GM19395 (cell line): ENCODE results near the gene SAMD11.

Source experiments
- ATAC-seq: cut with Tn5 transposase; IDR thresholded peaks from one replicate; pipeline ENCODE4 v1.9.1; 2021; ENCODE audit warnings: mild to moderate bottlenecking, moderate library complexity; ENCODE audit not compliant: unreplicated experiment

Gene SAMD11

GRCh38 chr1:962381-963300 is 38.9 kb downstream of the SAMD11 start:
- ATAC-seq = no peak

- ATAC-seq = no peak
Observed at GRCh38 chr1:963301-963651, 39.6 kb downstream of the SAMD11 start.

GRCh38 chr1:963746-964525 is 40.2 kb downstream of the SAMD11 start:
- no peak for ATAC-seq

- ATAC-seq = no peak
Observed at GRCh38 chr1:964691-965525, 41.2 kb downstream of the SAMD11 start.

- ATAC-seq = no peak
Observed at GRCh38 chr1:965526-966134, 41.9 kb downstream of the SAMD11 start.

- ATAC-seq = peak; percentile 25
Observed at GRCh38 chr1:966135-966703, 42.5 kb downstream of the SAMD11 start, which contains the start of gene PLEKHN1. TSS of gene PLEKHN1 (plus strand) at chr1:966482. CDS start at chr1:966532, 50 bp downstream.

- ATAC-seq = peak; percentile 69
Observed at GRCh38 chr1:966704-967300, 43.1 kb downstream of the SAMD11 start.

GRCh38 chr1:967466-968343 is 44.0 kb downstream of the SAMD11 start:
- no peak for ATAC-seq

- no peak for ATAC-seq
Observed at GRCh38 chr1:969260-969855, 45.6 kb downstream of the SAMD11 start.

- no peak for ATAC-seq
Observed at GRCh38 chr1:970242-970972, 46.7 kb downstream of the SAMD11 start.

- ATAC-seq = no peak
Observed at GRCh38 chr1:970973-971730, 47.4 kb downstream of the SAMD11 start.

- ATAC-seq = no peak
Observed at GRCh38 chr1:971751-972506, 48.2 kb downstream of the SAMD11 start.

GRCh38 chr1:972726-973458 is 49.2 kb downstream of the SAMD11 start:
- no peak for ATAC-seq

- ATAC-seq = no peak
Observed at GRCh38 chr1:973459-974292, 50.0 kb downstream of the SAMD11 start.

GRCh38 chr1:974293-974640 is 50.5 kb downstream of the SAMD11 start:
- no peak for ATAC-seq
